ENCODE measurements around the gene ZNF281. TPM values are rescaled to one million over a fixed set of nuclear protein-coding genes. Genes with fewer than 3 reads are reported as not detected.

Gene ZNF281
- total RNA-seq, 2 experiments from 2014 or later: 6.4 to 7.5 TPM

DNA sequence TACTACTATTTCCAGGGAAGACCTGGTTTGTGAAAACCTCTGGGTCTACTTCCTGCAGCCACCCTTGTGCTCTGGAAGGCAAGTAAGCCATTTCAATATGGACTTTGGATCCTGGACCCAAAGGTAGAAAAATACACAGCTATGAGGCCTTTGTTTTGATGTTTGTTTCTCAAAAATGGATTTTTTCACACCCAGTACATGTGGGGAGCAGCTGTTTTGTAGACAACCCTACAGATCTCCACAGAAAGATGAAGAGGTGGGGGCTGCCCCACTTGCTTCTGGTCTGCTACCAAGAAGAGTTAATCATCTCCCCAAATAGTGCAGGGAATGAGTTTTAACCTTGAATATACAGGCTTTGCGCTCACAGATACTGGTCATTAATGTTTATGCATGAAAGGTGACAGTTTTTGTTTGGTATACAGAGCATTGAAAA lies 29.2 kb downstream of the ZNF281 start:
- no peaks in the 10 kb centered on the region for H3K36me3 Mint-ChIP-seq (ENCODE audit: low read depth)
- no peak for DNase-seq
- no peaks in the 10 kb centered on the region for H3K27me3 Mint-ChIP-seq (ENCODE audit: low read depth)
- H3K27ac Mint-ChIP-seq: no peak overlapping the region
- CTCF ChIA-PET: interaction anchor here (2.6 kb wide), 1 partner anchor 12 kb away, joined by 9 read pairs; no protein-coding TSS in a partner anchor
- H3K4me1 Mint-ChIP-seq (ENCODE audit: low read depth): peaks cover 3% of the 10 kb centered on the region
- H3K4me3 Mint-ChIP-seq: no peak overlapping the region
- H3K9me3 Mint-ChIP-seq: no peaks in the 10 kb centered on the region
- intact Hi-C loops (cut with micrococcal nuclease): no loop called here

DNA sequence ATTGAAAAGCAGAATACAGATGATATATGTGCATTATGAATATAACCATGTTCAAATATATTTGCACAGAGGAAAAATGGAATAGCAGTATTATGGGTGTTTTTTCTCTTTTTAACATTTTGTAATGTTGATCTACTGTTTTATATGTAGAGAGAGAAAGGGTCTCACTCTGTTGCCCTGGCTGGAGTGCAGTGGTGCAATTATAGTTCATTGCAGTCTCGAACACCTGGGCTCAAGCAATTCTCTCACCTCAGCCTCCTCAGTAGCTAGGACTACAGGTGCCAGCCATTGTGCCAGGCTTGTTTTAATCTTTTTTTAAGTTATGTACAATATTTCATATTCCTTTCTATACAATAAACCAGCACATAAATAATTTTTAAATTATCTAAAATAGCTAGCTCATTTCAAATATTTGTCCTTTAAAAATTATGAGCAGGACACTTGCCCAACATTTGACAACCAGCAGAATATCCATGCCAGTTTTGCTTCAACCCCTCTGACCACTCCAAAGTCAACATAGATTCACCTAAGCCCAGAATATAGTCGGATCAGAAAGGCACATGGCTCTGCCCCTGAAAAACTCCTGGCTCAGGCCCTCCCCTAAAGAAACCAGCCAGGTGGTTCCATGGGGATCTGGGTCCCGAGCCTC lies 29.8 kb downstream of the ZNF281 start:
- DNase-seq: no peak
- CTCF ChIA-PET: interaction anchor here (1.0 to 2.6 kb wide), 2 partner anchors 11 to 56 kb away, joined by 3 to 9 read pairs; no protein-coding TSS in a partner anchor
- no peaks in the 10 kb centered on the region for H3K36me3 Mint-ChIP-seq (ENCODE audit: low read depth)
- H3K27me3 Mint-ChIP-seq (ENCODE audit: low read depth): no peaks in the 10 kb centered on the region
- H3K9me3 Mint-ChIP-seq: no peaks in the 10 kb centered on the region
- no peak overlapping the region for H3K27ac Mint-ChIP-seq
- peaks cover 3% of the 10 kb centered on the region for H3K4me1 Mint-ChIP-seq (ENCODE audit: low read depth)
- intact Hi-C loops (cut with micrococcal nuclease): no loop called here
- H3K4me3 Mint-ChIP-seq: no peak overlapping the region

DNA sequence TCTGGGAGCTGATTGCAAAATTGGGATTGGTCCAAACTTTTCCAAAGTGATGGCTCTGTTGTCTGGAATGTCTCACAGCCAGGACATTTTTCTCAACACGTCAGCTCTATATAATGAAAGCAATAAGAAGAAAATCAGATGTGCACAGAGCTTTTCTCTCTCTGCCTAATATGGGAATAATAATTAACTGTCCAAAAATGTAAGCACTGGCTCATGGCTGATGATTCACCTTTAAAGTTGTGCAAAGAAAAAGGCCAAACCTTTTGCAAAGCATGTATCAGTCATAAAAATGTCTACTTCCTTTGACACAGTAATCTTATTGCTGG lies 30.4 kb downstream of the ZNF281 start:
- Mint-ChIP-seq H3K9me3 (no peaks in the 10 kb centered on the region), H3K36me3 (ENCODE audit: low read depth) (no peaks in the 10 kb centered on the region), H3K27me3 (ENCODE audit: low read depth) (no peaks in the 10 kb centered on the region), H3K27ac (no peak overlapping the region), H3K4me3 (no peak overlapping the region), H3K4me1 (ENCODE audit: low read depth) (peaks cover 3% of the 10 kb centered on the region)
- CTCF ChIA-PET: interaction anchor here (1.0 to 2.6 kb wide), 2 partner anchors 11 to 57 kb away, joined by 3 to 9 read pairs; no protein-coding TSS in a partner anchor
- intact Hi-C loops (cut with micrococcal nuclease): no loop called here
- DNase-seq: no peak

DNA sequence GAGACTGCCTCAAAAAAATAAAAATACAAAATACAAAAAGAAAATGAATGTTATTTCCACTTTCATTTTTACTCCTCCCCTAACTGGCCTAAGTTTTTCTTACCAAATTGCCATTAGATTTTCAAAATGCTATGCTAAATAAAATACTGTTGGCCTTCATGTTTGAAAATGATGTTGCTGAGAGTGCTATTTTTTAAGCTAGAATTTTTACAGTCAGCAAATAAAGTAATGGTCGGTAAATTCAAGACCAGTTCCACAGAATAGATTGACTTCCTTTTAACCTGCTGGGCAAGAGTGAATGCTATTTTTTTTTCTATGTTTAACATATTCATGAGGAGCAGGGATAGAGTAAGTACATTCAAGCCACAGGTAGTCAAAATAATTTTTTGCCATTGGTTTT lies 31.7 kb downstream of the ZNF281 start:
- CTCF ChIA-PET: interaction anchor here (1.3 kb wide), 1 partner anchor 106 kb away, joined by 3 read pairs; no protein-coding TSS in a partner anchor
- H3K27me3 Mint-ChIP-seq (ENCODE audit: low read depth): no peaks in the 10 kb centered on the region

DNA sequence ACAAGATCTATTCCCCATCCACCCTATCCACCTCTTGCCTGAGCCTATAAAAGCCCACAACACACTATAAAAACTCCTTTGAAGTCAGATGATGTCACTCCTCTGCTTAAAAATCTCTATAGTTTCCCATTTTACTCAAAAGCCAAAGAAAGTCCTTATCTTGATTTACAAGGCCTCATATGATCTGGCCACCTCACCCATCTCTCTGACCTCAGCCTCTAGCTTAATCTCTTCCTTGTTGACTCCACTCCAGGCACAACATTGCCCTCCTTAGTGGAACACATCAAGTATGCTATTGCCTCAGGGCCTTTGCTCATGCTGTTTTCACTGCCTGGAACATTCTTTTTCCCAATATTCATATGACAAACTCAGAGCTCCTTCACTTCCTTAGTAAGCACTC lies 33.3 kb downstream of the ZNF281 start:
- intact Hi-C loops (cut with micrococcal nuclease): no loop called here
- no peak overlapping the region for H3K4me3 Mint-ChIP-seq

More for the DNA sequence above, 31.7 kb downstream of the ZNF281 start:
- Mint-ChIP-seq H3K4me1 (ENCODE audit: low read depth) (peaks cover 3% of the 10 kb centered on the region), H3K27ac (no peak overlapping the region), H3K36me3 (ENCODE audit: low read depth) (no peaks in the 10 kb centered on the region), H3K4me3 (no peak overlapping the region), H3K9me3 (no peaks in the 10 kb centered on the region)
- DNase-seq: no peak
- intact Hi-C loops (cut with micrococcal nuclease): no loop called here

DNA sequence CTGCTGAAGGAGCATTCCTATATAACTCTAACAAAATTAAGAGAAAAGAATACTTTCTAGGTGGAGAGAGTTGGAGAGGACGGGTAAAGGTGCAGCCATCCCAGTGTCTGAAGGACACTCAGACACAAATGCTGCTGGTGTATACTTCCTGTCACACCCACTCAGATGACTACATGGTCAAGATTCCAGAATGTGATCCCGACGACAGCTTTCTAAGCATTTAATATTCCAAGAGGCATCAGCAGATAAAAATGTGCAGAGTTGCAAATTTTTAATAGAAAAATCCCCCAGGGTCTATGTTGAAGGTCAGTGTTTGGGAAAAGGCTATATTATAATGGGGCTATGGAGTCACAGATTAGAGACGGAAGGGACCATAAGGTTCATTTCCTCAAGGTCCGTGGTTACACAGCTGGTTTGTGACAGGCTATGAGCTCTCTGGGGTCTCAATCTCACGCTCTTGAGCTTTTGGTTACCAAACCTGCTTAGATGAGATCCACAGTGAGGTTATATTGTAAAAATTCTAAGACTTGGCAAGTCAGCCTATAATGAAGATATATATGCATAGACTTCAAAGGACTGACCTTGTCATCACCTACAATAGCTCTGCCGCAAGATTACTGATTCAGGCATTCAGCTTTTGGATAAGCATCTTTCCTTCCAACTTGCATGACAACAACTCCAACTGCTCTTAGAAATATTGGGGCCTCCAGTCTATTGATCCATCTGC lies 35.1 kb downstream of the ZNF281 start:
- Mint-ChIP-seq H3K27ac (no peak overlapping the region), H3K4me3 (no peak overlapping the region), H3K9me3 (no peaks in the 10 kb centered on the region), H3K27me3 (ENCODE audit: low read depth) (no peaks in the 10 kb centered on the region), H3K36me3 (ENCODE audit: low read depth) (peaks cover 1% of the 10 kb centered on the region), H3K4me1 (ENCODE audit: low read depth) (no peaks in the 10 kb centered on the region)
- intact Hi-C loops (cut with micrococcal nuclease): no loop called here
- CTCF ChIA-PET: no interaction called here
- no peak for DNase-seq

More for the DNA sequence above, 33.3 kb downstream of the ZNF281 start:
- CTCF ChIA-PET: no interaction called here
- peaks cover 3% of the 10 kb centered on the region for H3K4me1 Mint-ChIP-seq (ENCODE audit: low read depth)
- DNase-seq: no peak
- no peaks in the 10 kb centered on the region for H3K27me3 Mint-ChIP-seq (ENCODE audit: low read depth)
- no peaks in the 10 kb centered on the region for H3K9me3 Mint-ChIP-seq
- H3K36me3 Mint-ChIP-seq (ENCODE audit: low read depth): peaks cover 1% of the 10 kb centered on the region
- no peak overlapping the region for H3K27ac Mint-ChIP-seq

DNA sequence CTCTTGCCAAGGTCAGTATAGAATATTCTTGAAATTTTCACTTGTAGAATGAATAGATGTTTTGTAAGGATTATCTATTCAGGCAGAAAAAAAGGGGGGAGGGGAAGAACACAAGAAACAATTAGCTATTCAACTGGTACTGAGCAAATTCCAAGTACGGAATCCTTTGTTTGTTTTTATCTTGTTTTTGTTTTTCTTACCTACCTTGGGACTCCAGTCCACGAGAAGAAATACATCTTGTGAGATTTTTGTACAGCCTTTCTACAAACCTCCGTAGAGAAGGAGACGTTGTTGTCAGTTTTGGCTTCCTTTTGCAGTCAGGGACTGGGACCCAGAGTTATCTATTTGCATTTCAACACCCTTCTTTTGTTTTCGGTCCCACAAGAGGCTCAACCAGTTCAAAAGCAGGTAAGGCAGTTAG lies 36.0 kb downstream of the ZNF281 start:
- no peaks in the 10 kb centered on the region for H3K4me1 Mint-ChIP-seq (ENCODE audit: low read depth)
- no peak overlapping the region for H3K4me3 Mint-ChIP-seq
- CTCF ChIA-PET: no interaction called here
- no peak overlapping the region for H3K27ac Mint-ChIP-seq
- H3K36me3 Mint-ChIP-seq (ENCODE audit: low read depth): peaks cover 1% of the 10 kb centered on the region
- DNase-seq: no peak
- H3K9me3 Mint-ChIP-seq: no peaks in the 10 kb centered on the region
- intact Hi-C loops (cut with micrococcal nuclease): no loop called here
- H3K27me3 Mint-ChIP-seq (ENCODE audit: low read depth): no peaks in the 10 kb centered on the region

DNA sequence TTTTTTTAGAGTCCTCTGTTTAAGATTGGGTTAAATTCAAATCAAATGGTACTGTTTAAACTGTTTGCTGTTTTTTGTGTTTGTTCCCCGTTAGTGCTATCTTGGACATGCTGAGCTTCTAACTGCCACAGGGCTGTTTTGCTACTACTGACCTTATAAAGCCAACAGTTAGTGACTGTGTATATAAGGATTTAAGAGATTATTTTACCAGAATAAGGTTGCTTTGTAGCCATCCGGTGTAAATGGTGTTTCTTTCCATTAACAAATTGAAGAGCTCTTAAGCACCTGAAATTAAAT lies 37.0 kb downstream of the ZNF281 start:
- Mint-ChIP-seq H3K4me1 (ENCODE audit: low read depth) (no peaks in the 10 kb centered on the region), H3K27ac (no peak overlapping the region), H3K9me3 (no peaks in the 10 kb centered on the region), H3K4me3 (no peak overlapping the region), H3K27me3 (ENCODE audit: low read depth) (no peaks in the 10 kb centered on the region), H3K36me3 (ENCODE audit: low read depth) (peaks cover 1% of the 10 kb centered on the region)
- intact Hi-C loops (cut with micrococcal nuclease): no loop called here
- DNase-seq: no peak
- CTCF ChIA-PET: interaction anchor here (0.8 kb wide), 1 partner anchor 119 kb away, joined by 4 read pairs; no protein-coding TSS in a partner anchor

DNA sequence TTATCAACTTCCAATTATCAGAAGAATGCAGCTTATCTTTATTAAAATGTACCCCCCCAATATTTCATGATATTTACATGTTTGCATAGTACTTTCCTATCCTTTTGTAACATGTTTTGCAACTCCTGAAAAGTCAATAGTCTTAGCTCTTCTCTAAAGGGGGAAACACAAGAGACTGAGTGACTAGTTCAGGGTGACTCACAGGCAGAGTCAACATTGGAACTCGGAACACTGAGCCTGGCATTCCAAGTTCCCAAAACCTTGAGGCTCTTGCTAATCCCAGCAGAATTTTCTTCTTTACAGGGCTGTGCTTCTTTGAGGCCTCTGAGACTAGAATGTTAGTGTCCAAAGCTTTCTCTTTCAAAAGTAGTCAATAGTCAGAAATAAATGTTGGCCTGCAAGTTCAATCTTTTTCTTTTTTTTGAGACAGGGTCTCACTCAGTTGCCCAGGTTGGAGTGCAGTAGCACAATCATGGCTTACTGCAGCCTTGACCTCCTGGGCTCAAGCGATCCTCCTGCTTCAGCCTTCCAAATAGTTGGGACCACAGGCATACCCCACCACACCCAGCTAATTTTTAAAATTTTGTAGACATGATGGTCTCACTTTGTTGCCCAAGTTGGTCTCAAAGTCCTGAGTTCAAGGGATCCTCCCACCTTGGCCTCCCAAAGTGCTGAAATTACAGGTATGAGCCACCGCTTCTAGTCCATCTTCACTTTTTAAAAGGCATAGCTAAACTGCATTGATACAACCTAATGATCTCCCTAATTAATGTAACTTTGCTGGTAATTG lies 37.5 kb downstream of the ZNF281 start:
- intact Hi-C loops (cut with micrococcal nuclease): no loop called here
- DNase-seq: no peak
- peaks cover 1% of the 10 kb centered on the region for H3K36me3 Mint-ChIP-seq (ENCODE audit: low read depth)
- no peaks in the 10 kb centered on the region for H3K27me3 Mint-ChIP-seq (ENCODE audit: low read depth)
- H3K4me1 Mint-ChIP-seq (ENCODE audit: low read depth): no peaks in the 10 kb centered on the region
- H3K27ac Mint-ChIP-seq: no peak overlapping the region
- no peak overlapping the region for H3K4me3 Mint-ChIP-seq
- H3K9me3 Mint-ChIP-seq: no peaks in the 10 kb centered on the region
- CTCF ChIA-PET: interaction anchor here (0.6 to 0.8 kb wide), 2 partner anchors 105 to 120 kb away, joined by 3 to 4 read pairs; no protein-coding TSS in a partner anchor

DNA sequence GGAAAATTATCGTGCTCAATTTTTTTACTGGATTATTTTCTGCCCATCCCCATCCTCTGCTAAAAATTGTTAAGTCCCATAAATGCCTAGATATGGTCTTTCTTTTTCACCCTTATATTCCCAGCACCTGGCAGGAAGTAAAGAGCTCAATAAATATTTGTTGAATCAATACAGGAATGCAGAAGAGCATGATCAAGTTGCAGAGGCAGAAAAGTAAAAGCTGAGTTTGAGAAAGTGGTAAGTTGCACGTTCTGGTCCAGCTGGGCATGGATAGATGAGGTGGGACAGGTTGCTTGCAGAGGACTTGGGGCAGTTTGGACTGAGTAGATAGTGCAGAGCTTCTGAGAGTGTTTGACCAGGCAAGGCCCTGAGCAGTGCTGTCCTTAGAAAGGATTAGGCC lies 40.1 kb downstream of the ZNF281 start:
- no peak overlapping the region for H3K27ac Mint-ChIP-seq
- no peaks in the 10 kb centered on the region for H3K27me3 Mint-ChIP-seq (ENCODE audit: low read depth)
- no peaks in the 10 kb centered on the region for H3K9me3 Mint-ChIP-seq
- intact Hi-C loops (cut with micrococcal nuclease): no loop called here
- peaks cover 7% of the 10 kb centered on the region for H3K36me3 Mint-ChIP-seq (ENCODE audit: low read depth)
- no peak overlapping the region for H3K4me3 Mint-ChIP-seq
- CTCF ChIA-PET: interaction anchor here (2.4 kb wide), 1 partner anchor 10 kb away, joined by 9 read pairs; no protein-coding TSS in a partner anchor
- no peak for DNase-seq
- H3K4me1 Mint-ChIP-seq (ENCODE audit: low read depth): no peaks in the 10 kb centered on the region

DNA sequence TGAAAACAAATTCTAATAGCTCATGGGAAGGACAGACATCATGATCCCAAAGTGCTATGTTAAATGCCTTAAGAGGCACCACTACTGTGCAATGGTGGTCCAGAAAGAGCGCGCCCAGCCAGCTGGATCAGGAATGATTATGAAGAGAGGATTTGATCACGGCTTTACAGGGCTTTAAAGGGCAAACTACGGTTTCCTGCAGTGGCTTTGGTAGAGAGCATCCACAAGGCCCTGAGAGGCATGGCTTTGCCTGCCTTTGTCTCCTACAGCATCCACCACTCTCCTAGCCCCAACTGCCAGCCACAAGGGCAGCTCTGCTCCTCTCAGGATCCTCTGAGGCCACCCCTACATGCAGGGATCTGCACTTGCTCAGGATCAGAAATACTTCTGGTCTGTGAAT lies 40.7 kb downstream of the ZNF281 start:
- CTCF ChIA-PET: interaction anchor here (2.4 kb wide), 1 partner anchor 11 kb away, joined by 9 read pairs; no protein-coding TSS in a partner anchor
- no peak for DNase-seq
- Mint-ChIP-seq H3K36me3 (ENCODE audit: low read depth) (peaks cover 7% of the 10 kb centered on the region), H3K4me3 (no peak overlapping the region), H3K27me3 (ENCODE audit: low read depth) (no peaks in the 10 kb centered on the region), H3K4me1 (ENCODE audit: low read depth) (no peaks in the 10 kb centered on the region), H3K9me3 (no peaks in the 10 kb centered on the region), H3K27ac (no peak overlapping the region)
- intact Hi-C loops (cut with micrococcal nuclease): no loop called here

DNA sequence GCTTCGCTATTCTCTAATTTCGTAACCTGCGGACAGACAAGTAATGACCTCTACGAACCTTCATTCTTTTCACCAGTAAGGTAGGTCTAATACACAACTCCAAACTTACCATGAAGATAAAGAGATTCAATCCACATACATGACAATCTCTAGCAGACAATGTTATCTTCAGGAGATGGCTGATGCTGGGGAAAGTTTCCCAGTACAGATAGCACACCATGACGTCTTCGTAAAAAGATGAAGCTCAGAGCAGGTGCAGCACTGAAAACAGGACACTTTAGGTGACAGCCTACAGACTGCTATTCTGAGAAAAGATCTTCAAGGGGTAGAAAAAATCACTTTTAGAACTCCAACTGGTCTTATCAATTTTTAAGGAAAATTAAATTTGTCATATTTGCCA lies 41.3 kb downstream of the ZNF281 start:
- no peaks in the 10 kb centered on the region for H3K4me1 Mint-ChIP-seq (ENCODE audit: low read depth)
- intact Hi-C loops (cut with micrococcal nuclease): no loop called here
- CTCF ChIA-PET: interaction anchor here (0.6 to 2.4 kb wide), 3 partner anchors 12 to 254 kb away, joined by 3 to 9 read pairs (median 4); no protein-coding TSS in a partner anchor
- no peak for DNase-seq
- H3K4me3 Mint-ChIP-seq: no peak overlapping the region
- no peak overlapping the region for H3K27ac Mint-ChIP-seq
- no peaks in the 10 kb centered on the region for H3K27me3 Mint-ChIP-seq (ENCODE audit: low read depth)
- peaks cover 7% of the 10 kb centered on the region for H3K36me3 Mint-ChIP-seq (ENCODE audit: low read depth)
- H3K9me3 Mint-ChIP-seq: no peaks in the 10 kb centered on the region

Measured in activated naive CD4-positive, alpha-beta T cell treated with anti-CD3 and anti-CD28 coated beads for 36 hours (primary cell).